GM23338 (cell line): ENCODE measurements around the gene RASL11A. TPM values are rescaled to one million over a fixed set of nuclear protein-coding genes. Genes with fewer than 3 reads are reported as not detected.

Experiments
- ATAC-seq: fragments of 200-7000 bp; cut with Tn5 transposase; 3 replicates; pipeline ENCODE4 v1.9.1; 2020
- DNase-seq: peaks from one replicate; pipeline ENCODE4 v3.0.0-alpha.2; 2015; ENCODE audit warnings: low spot score
- H2AFZ ChIP-seq: fragments of 200-600 bp; sonication (generic); 2 replicates; pipeline ENCODE4 v1.8.0; 2016; ENCODE audit warnings: antibody characterized with exemption, mild to moderate bottlenecking, moderate library complexity
- H3F3A ChIP-seq: fragments of 200-600 bp; sonication (generic); replicated peaks from 2 replicates; pipeline ENCODE4 v1.8.0; 2017; ENCODE audit warnings: antibody characterized with exemption, mixed run types, low read depth
- H3K27ac ChIP-seq: fragments of 200-600 bp; sonication (generic); 2 replicates; pipeline ENCODE4 v1.6.1; 2016; ENCODE audit warnings: low read depth
- H3K27me3 ChIP-seq: fragments of 200-600 bp; sonication (generic); 2 replicates; pipeline ENCODE4 v1.8.0; 2016; ENCODE audit warnings: mild to moderate bottlenecking, mixed run types, moderate library complexity; ENCODE audit not compliant: insufficient read depth
- H3K36me3 ChIP-seq: fragments of 200-600 bp; sonication (generic); 2 replicates; pipeline ENCODE4 v1.8.0; 2016; ENCODE audit warnings: mild to moderate bottlenecking; ENCODE audit not compliant: insufficient read depth
- H3K4me1 ChIP-seq: fragments of 200-600 bp; sonication (generic); 2 replicates; pipeline ENCODE4 v1.8.0; 2016; ENCODE audit warnings: mild to moderate bottlenecking, moderate library complexity; ENCODE audit not compliant: insufficient read depth
- H3K4me2 ChIP-seq: fragments of 200-600 bp; sonication (generic); 2 replicates; pipeline ENCODE4 v1.7.1; 2017; ENCODE audit warnings: mixed run types
- H3K4me3 ChIP-seq: fragments of 200-600 bp; sonication (generic); 2 replicates; pipeline ENCODE4 v1.6.1; 2016; ENCODE audit warnings: mixed run types
- H3K79me2 ChIP-seq: fragments of 200-600 bp; sonication (generic); replicated peaks from 2 replicates; pipeline ENCODE4 v1.8.0; 2017; ENCODE audit warnings: mild to moderate bottlenecking; ENCODE audit not compliant: insufficient read depth
- H3K9me2 ChIP-seq: fragments of 200-600 bp; sonication (generic); 2 replicates; pipeline ENCODE4 v1.8.0; 2017; ENCODE audit not compliant: insufficient read depth
- H4K20me1 ChIP-seq: fragments of 200-600 bp; sonication (generic); replicated peaks from 2 replicates; pipeline ENCODE4 v1.8.0; 2017; ENCODE audit warnings: mild to moderate bottlenecking; ENCODE audit not compliant: insufficient read depth
- H3K27ac Mint-ChIP-seq: 2 replicates; pipeline ENCODE4 v1.8.0; 2020; ENCODE audit warnings: inconsistent platforms, mild to moderate bottlenecking, moderate library complexity, mixed read lengths
- H3K27me3 Mint-ChIP-seq: 3 replicates; pipeline ENCODE4 v1.8.0; 2022; ENCODE audit warnings: low read depth, mild to moderate bottlenecking, moderate library complexity, mixed read lengths, inconsistent platforms; ENCODE audit not compliant: insufficient read depth, poor library complexity
- H3K36me3 Mint-ChIP-seq: 3 replicates; pipeline ENCODE4 v1.8.0; 2021; ENCODE audit warnings: low read depth, mild to moderate bottlenecking, inconsistent platforms, moderate library complexity, mixed read lengths
- H3K4me1 Mint-ChIP-seq: 3 replicates; pipeline ENCODE4 v1.8.0; 2020; ENCODE audit warnings: mild to moderate bottlenecking, inconsistent platforms, mixed read lengths
- H3K4me3 Mint-ChIP-seq: 3 replicates; pipeline ENCODE4 v1.8.0; 2021; ENCODE audit warnings: moderate library complexity, mild to moderate bottlenecking, inconsistent platforms, mixed read lengths
- H3K9me3 Mint-ChIP-seq: 3 replicates; pipeline ENCODE4 v1.8.0; 2020; ENCODE audit warnings: moderate library complexity, mild to moderate bottlenecking, inconsistent platforms, mixed read lengths
- CREB1 ChIP-seq: fragments of 250-450 bp; sonication (Bioruptor Pico); IDR thresholded peaks from 2 replicates; pipeline ENCODE4 v1.5.0; 2020; ENCODE audit warnings: low read depth, mild to moderate bottlenecking, moderate library complexity
- EZH2 ChIP-seq: fragments of 200-600 bp; sonication (generic); IDR thresholded peaks from one replicate; pipeline ENCODE4 v1.8.0; 2017; ENCODE audit warnings: antibody characterized with exemption, mild to moderate bottlenecking, low read depth; ENCODE audit not compliant: unreplicated experiment
- EZH2phosphoT487 ChIP-seq: fragments of 200-600 bp; sonication (generic); IDR thresholded peaks from one replicate; pipeline ENCODE4 v1.8.1; 2018; ENCODE audit warnings: antibody characterized with exemption; ENCODE audit not compliant: unreplicated experiment
- JUNB ChIP-seq: IDR thresholded peaks from one replicate; pipeline ENCODE4 v1.6.1; 2016; ENCODE audit warnings: antibody characterized with exemption; ENCODE audit not compliant: unreplicated experiment
- NANOG ChIP-seq: IDR thresholded peaks from 2 replicates; pipeline ENCODE4 v1.6.1; 2016; ENCODE audit warnings: antibody characterized with exemption, borderline replicate concordance
- POLR2AphosphoS5 ChIP-seq: IDR thresholded peaks from 2 replicates; pipeline ENCODE4 v1.6.1; 2016; ENCODE audit warnings: antibody characterized with exemption, low read depth
- STAT1 ChIP-seq: IDR thresholded peaks from one replicate; pipeline ENCODE4 v1.6.1; 2016; ENCODE audit warnings: antibody characterized with exemption; ENCODE audit not compliant: unreplicated experiment
- ZNF114 ChIP-seq: fragments of 250-450 bp; sonication (Bioruptor Pico); IDR thresholded peaks from 2 replicates; pipeline ENCODE4 v1.5.0; 2020; ENCODE audit warnings: mild to moderate bottlenecking, moderate library complexity
- ZNF331 ChIP-seq: fragments of 250-450 bp; sonication (Bioruptor Pico); IDR thresholded peaks from 2 replicates; pipeline ENCODE4 v1.5.0; 2020; ENCODE audit warnings: low read depth, mild to moderate bottlenecking, moderate library complexity
- polyA plus RNA-seq: library from polyadenylated mRNA; unstranded; fragments of >200 nt; fragmentation: Nextera tagmentation; extraction: Ambion mirVana; gene quantifications from 2 replicates; pipeline ENCODE4 v1.2.1, GENCODE V29; 2016
- total RNA-seq: library from RNA; depleted of rRNA; stranded (reverse); fragments of >200 nt; shearing (Covaris generic); gene quantifications from 2 replicates; pipeline ENCODE4 v1.2.3, GENCODE V29; 2014
- TF ChIP-seq, protein P1 (sequence below), 2 experiments: fragments of 200-600 bp in 1 of 2; sonication (generic) in 1 of 2; conservative IDR thresholded peaks; 2 replicates each; pipeline versions ENCODE4 v1.5.1 to v1.6.1; 2016 to 2017; ENCODE audit warnings: antibody characterized with exemption in 2 of 2, low read depth in 2 of 2, mild to moderate bottlenecking in 2 of 2, moderate library complexity in 1 of 2
- TF ChIP-seq, protein P2 (sequence below): IDR thresholded peaks from 2 replicates; pipeline ENCODE4 v1.6.1; 2016; ENCODE audit warnings: antibody characterized with exemption
- TF ChIP-seq, protein P3 (sequence below): IDR thresholded peaks from one replicate; pipeline ENCODE4 v1.6.1; 2018; ENCODE audit warnings: antibody characterized with exemption; ENCODE audit not compliant: unreplicated experiment
- TF ChIP-seq, protein P4 (sequence below): fragments of 250-450 bp; sonication (Bioruptor Pico); IDR thresholded peaks from 2 replicates; pipeline ENCODE4 v1.5.0; 2020; ENCODE audit warnings: mild to moderate bottlenecking, moderate library complexity

The RASL11A gene
- total and polyA plus RNA-seq, 2 experiments from 2014 or later: 1.9 to 3.3 TPM

DNA sequence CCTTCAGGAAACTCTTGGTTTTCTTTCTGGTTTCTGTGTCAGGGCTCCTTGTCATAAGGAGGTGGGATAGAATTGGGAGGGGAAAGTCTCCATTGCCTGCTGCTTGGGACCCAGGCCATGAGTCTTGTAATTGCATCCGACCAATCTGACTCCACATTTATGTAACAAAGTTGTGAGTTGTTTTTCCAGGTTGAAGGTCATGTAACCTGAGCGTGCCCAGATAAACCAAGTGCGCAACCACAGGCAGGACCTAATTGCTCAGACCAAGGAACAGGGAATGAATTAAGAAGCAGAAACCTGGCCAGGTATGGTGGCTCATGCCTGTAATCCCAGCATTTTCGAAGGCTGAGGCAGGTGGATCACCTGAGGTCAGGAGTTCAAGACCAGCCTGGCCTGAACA is 17.8 kb downstream of the RASL11A start:
- Histone ChIP-seq H3K9me2 (no peaks in the 10 kb centered on the region), H2AFZ (no peak overlapping the region), H3K4me1 (no peaks in the 10 kb centered on the region), H3K27me3 (no peaks in the 10 kb centered on the region), H3F3A (no peaks in the 10 kb centered on the region), H4K20me1 (no peaks in the 10 kb centered on the region), H3K27ac (no peak overlapping the region), H3K4me3 (no peak overlapping the region), H3K79me2 (no peaks in the 10 kb centered on the region), H3K36me3 (no peaks in the 10 kb centered on the region), H3K4me2 (no peak overlapping the region)
- Mint-ChIP-seq H3K4me1 (no peaks in the 10 kb centered on the region; the same call in 1 of the 3 replicates), H3K9me3 (peaks cover 2% of the 10 kb centered on the region; the same call in 1 of the 3 replicates), H3K27ac (no peak overlapping the region), H3K27me3 (peaks cover 3% of the 10 kb centered on the region), H3K4me3 (no peak overlapping the region), H3K36me3 (no peaks in the 10 kb centered on the region)
- no peak for DNase-seq
- ATAC-seq: no peak
- TF ChIP-seq, protein P1, sequence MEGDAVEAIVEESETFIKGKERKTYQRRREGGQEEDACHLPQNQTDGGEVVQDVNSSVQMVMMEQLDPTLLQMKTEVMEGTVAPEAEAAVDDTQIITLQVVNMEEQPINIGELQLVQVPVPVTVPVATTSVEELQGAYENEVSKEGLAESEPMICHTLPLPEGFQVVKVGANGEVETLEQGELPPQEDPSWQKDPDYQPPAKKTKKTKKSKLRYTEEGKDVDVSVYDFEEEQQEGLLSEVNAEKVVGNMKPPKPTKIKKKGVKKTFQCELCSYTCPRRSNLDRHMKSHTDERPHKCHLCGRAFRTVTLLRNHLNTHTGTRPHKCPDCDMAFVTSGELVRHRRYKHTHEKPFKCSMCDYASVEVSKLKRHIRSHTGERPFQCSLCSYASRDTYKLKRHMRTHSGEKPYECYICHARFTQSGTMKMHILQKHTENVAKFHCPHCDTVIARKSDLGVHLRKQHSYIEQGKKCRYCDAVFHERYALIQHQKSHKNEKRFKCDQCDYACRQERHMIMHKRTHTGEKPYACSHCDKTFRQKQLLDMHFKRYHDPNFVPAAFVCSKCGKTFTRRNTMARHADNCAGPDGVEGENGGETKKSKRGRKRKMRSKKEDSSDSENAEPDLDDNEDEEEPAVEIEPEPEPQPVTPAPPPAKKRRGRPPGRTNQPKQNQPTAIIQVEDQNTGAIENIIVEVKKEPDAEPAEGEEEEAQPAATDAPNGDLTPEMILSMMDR (conservative IDR thresholded peaks at IDR 0.05; ENCODE audit: low read depth in 2 of 2): no peak
- TF ChIP-seq, protein P2, sequence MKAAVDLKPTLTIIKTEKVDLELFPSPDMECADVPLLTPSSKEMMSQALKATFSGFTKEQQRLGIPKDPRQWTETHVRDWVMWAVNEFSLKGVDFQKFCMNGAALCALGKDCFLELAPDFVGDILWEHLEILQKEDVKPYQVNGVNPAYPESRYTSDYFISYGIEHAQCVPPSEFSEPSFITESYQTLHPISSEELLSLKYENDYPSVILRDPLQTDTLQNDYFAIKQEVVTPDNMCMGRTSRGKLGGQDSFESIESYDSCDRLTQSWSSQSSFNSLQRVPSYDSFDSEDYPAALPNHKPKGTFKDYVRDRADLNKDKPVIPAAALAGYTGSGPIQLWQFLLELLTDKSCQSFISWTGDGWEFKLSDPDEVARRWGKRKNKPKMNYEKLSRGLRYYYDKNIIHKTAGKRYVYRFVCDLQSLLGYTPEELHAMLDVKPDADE: no peak
- TF ChIP-seq POLR2AphosphoS5 (no peak), STAT1 (no peak), EZH2phosphoT487 (no peak), JUNB (no peak), ZNF114 (CRISPR knock-in tag) (no peak), EZH2 (no peak), ZNF331 (CRISPR knock-in tag) (no peak), NANOG (no peak), CREB1 (CRISPR knock-in tag) (no peak)
- TF ChIP-seq, protein P3, sequence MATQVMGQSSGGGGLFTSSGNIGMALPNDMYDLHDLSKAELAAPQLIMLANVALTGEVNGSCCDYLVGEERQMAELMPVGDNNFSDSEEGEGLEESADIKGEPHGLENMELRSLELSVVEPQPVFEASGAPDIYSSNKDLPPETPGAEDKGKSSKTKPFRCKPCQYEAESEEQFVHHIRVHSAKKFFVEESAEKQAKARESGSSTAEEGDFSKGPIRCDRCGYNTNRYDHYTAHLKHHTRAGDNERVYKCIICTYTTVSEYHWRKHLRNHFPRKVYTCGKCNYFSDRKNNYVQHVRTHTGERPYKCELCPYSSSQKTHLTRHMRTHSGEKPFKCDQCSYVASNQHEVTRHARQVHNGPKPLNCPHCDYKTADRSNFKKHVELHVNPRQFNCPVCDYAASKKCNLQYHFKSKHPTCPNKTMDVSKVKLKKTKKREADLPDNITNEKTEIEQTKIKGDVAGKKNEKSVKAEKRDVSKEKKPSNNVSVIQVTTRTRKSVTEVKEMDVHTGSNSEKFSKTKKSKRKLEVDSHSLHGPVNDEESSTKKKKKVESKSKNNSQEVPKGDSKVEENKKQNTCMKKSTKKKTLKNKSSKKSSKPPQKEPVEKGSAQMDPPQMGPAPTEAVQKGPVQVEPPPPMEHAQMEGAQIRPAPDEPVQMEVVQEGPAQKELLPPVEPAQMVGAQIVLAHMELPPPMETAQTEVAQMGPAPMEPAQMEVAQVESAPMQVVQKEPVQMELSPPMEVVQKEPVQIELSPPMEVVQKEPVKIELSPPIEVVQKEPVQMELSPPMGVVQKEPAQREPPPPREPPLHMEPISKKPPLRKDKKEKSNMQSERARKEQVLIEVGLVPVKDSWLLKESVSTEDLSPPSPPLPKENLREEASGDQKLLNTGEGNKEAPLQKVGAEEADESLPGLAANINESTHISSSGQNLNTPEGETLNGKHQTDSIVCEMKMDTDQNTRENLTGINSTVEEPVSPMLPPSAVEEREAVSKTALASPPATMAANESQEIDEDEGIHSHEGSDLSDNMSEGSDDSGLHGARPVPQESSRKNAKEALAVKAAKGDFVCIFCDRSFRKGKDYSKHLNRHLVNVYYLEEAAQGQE: no peak
- TF ChIP-seq, protein P4, sequence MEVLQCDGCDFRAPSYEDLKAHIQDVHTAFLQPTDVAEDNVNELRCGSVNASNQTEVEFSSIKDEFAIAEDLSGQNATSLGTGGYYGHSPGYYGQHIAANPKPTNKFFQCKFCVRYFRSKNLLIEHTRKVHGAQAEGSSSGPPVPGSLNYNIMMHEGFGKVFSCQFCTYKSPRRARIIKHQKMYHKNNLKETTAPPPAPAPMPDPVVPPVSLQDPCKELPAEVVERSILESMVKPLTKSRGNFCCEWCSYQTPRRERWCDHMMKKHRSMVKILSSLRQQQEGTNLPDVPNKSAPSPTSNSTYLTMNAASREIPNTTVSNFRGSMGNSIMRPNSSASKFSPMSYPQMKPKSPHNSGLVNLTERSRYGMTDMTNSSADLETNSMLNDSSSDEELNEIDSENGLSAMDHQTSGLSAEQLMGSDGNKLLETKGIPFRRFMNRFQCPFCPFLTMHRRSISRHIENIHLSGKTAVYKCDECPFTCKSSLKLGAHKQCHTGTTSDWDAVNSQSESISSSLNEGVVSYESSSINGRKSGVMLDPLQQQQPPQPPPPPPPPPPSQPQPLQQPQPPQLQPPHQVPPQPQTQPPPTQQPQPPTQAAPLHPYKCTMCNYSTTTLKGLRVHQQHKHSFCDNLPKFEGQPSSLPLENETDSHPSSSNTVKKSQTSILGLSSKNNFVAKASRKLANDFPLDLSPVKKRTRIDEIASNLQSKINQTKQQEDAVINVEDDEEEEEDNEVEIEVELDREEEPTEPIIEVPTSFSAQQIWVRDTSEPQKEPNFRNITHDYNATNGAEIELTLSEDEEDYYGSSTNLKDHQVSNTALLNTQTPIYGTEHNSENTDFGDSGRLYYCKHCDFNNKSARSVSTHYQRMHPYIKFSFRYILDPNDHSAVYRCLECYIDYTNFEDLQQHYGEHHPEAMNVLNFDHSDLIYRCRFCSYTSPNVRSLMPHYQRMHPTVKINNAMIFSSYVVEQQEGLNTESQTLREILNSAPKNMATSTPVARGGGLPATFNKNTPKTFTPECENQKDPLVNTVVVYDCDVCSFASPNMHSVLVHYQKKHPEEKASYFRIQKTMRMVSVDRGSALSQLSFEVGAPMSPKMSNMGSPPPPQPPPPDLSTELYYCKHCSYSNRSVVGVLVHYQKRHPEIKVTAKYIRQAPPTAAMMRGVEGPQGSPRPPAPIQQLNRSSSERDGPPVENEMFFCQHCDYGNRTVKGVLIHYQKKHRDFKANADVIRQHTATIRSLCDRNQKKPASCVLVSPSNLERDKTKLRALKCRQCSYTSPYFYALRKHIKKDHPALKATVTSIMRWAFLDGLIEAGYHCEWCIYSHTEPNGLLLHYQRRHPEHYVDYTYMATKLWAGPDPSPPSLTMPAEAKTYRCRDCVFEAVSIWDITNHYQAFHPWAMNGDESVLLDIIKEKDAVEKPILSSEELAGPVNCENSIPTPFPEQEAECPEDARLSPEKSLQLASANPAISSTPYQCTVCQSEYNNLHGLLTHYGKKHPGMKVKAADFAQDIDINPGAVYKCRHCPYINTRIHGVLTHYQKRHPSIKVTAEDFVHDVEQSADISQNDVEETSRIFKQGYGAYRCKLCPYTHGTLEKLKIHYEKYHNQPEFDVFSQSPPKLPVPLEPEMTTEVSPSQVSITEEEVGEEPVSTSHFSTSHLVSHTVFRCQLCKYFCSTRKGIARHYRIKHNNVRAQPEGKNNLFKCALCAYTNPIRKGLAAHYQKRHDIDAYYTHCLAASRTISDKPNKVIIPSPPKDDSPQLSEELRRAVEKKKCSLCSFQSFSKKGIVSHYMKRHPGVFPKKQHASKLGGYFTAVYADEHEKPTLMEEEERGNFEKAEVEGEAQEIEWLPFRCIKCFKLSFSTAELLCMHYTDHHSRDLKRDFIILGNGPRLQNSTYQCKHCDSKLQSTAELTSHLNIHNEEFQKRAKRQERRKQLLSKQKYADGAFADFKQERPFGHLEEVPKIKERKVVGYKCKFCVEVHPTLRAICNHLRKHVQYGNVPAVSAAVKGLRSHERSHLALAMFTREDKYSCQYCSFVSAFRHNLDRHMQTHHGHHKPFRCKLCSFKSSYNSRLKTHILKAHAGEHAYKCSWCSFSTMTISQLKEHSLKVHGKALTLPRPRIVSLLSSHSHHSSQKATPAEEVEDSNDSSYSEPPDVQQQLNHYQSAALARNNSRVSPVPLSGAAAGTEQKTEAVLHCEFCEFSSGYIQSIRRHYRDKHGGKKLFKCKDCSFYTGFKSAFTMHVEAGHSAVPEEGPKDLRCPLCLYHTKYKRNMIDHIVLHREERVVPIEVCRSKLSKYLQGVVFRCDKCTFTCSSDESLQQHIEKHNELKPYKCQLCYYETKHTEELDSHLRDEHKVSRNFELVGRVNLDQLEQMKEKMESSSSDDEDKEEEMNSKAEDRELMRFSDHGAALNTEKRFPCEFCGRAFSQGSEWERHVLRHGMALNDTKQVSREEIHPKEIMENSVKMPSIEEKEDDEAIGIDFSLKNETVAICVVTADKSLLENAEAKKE (CRISPR knock-in tag): no peak
